ENCODE results near the gene SCARB2.

Gene SCARB2

GRCh38 chr4:76209881-76210280 is 3.7 kb downstream of the SCARB2 start:
- no peak for DNase-seq (ENCODE audit: low spot score)
- H2BK15ac ChIP-seq (ENCODE audit: low read length) = no peak overlapping the region
- no peak overlapping the region for H3K9ac ChIP-seq (ENCODE audit: low read depth, low read length, poor library complexity)
- no peak overlapping the region for H3K27ac ChIP-seq (replicated peaks; ENCODE audit: low read length)
- no peak overlapping the region for H4K91ac ChIP-seq (ENCODE audit: low read depth, low read length, poor library complexity)
- H2BK5ac ChIP-seq (ENCODE audit: low read length) = no peak overlapping the region
- no peak overlapping the region for H3K18ac ChIP-seq (ENCODE audit: low read length)
- peaks cover 10 to 14% of the 10 kb centered on the region in 2 donors for H3K4me1 ChIP-seq (ENCODE audit: control insufficient read depth in 2 of 2, insufficient read depth in 1 of 2, low read depth in 1 of 2, low read length in 2 of 2)
- H2BK12ac ChIP-seq (ENCODE audit: low read length) = no peak overlapping the region
- H3K27me3 ChIP-seq (ENCODE audit: control insufficient read depth in 3 of 3, insufficient read depth in 3 of 3, low read depth in 1 of 3, low read length in 3 of 3) = no peaks in the 10 kb centered on the region
- H3K36me3 ChIP-seq (replicated peaks in 1 of 2; ENCODE audit: control insufficient read depth in 2 of 2, insufficient read depth in 2 of 2, low read length in 2 of 2) = peaks cover 2 to 17% of the 10 kb centered on the region in 2 donors
- H3K14ac ChIP-seq (ENCODE audit: low read length) = no peak overlapping the region
- no peaks in the 10 kb centered on the region for H3K9me3 ChIP-seq (replicated peaks in 1 of 2; ENCODE audit: control insufficient read depth in 2 of 2, insufficient read depth in 1 of 2, low read depth in 1 of 2, low read length in 2 of 2)
- no peak overlapping the region for H3K23ac ChIP-seq (ENCODE audit: low read depth, low read length, poor library complexity)
- WGBS, 2 donors (ENCODE audit: extremely low coverage in 2 of 2, insufficient read length in 2 of 2, insufficient replicate concordance in 1 of 2) = no CpG with 5 or more reads among the region's 4 CpGs
- no peak overlapping the region for H2AK5ac ChIP-seq (ENCODE audit: low read depth, low read length)
- H3K4me3 ChIP-seq (ENCODE audit: low read length in 2 of 2) = no peak overlapping the region
- no peak overlapping the region for H2BK120ac ChIP-seq (ENCODE audit: low read depth, low read length)
- H4K8ac ChIP-seq (ENCODE audit: low read depth, low read length) = no peak overlapping the region
- no peak overlapping the region for H3K4ac ChIP-seq (ENCODE audit: low read length)
- no peak overlapping the region for H2AFZ ChIP-seq (ENCODE audit: low read length)
- peaks cover 2% of the 10 kb centered on the region for H3K79me1 ChIP-seq (ENCODE audit: low read depth, low read length)
- H3K4me2 ChIP-seq (ENCODE audit: insufficient read depth, low read length, poor library complexity, severe bottlenecking) = no peak overlapping the region

DNA sequence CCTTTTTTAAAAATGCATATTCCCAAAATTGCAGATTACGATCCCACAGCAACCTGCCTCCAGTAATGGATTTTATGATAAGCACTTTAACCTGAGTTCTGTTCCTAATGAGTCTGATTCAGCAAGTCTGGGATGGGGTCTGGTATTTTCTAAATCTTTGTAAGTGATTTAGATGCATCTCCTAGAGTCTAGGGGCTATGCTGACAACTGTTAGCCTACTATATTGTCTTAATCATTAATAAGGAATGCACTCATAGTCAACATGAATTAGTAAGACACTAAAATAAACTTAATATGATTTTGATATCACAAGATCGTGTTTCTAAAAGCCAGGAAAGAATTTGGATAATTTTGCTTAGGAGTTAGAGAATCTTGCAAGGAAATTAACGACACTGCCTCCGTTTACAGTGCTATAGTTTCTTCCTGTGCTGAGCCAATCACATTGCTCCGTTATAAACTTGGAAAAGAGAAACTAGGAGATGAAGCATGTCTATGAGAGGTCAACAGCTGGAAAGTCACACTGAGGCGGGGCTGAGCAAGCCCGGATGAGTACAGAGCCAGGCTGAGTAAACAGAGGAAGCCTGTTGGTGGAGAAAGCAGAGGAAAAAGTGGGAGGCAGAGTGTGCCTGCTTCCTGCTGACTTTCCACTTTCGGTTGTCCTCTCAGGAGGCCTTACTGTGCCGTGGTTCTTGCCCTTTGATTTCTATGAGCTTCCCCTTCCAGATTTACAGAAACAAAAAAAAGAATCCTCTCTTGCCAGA is 5.4 kb downstream of the SCARB2 start:
- H3K4me1 ChIP-seq (ENCODE audit: control insufficient read depth in 2 of 2, insufficient read depth in 1 of 2, low read depth in 1 of 2, low read length in 2 of 2) = peaks cover 3 to 8% of the 10 kb centered on the region in 2 donors
- peaks cover 2 to 17% of the 10 kb centered on the region in 2 donors for H3K36me3 ChIP-seq (replicated peaks in 1 of 2; ENCODE audit: control insufficient read depth in 2 of 2, insufficient read depth in 2 of 2, low read length in 2 of 2)
- H3K4me3 ChIP-seq (ENCODE audit: low read length in 2 of 2) = no peak overlapping the region
- H2AFZ ChIP-seq (ENCODE audit: low read length) = no peak overlapping the region
- WGBS, 2 donors (ENCODE audit: extremely low coverage in 2 of 2, insufficient read length in 2 of 2, insufficient replicate concordance in 1 of 2) = no CpG with 5 or more reads among the region's 9 CpGs
- no peak overlapping the region for H3K27ac ChIP-seq (replicated peaks; ENCODE audit: low read length)
- H3K23ac ChIP-seq (ENCODE audit: low read depth, low read length, poor library complexity) = no peak overlapping the region
- no peak overlapping the region for H3K4me2 ChIP-seq (ENCODE audit: insufficient read depth, low read length, poor library complexity, severe bottlenecking)
- no peak overlapping the region for H2BK5ac ChIP-seq (ENCODE audit: low read length)
- no peak overlapping the region for H2BK15ac ChIP-seq (ENCODE audit: low read length)
- no peak overlapping the region for H4K8ac ChIP-seq (ENCODE audit: low read depth, low read length)
- no peak overlapping the region for H2BK12ac ChIP-seq (ENCODE audit: low read length)
- no peaks in the 10 kb centered on the region for H3K9me3 ChIP-seq (replicated peaks in 1 of 2; ENCODE audit: control insufficient read depth in 2 of 2, insufficient read depth in 1 of 2, low read depth in 1 of 2, low read length in 2 of 2)
- H3K14ac ChIP-seq (ENCODE audit: low read length) = no peak overlapping the region
- no peak overlapping the region for H3K4ac ChIP-seq (ENCODE audit: low read length)
- no peak overlapping the region for H3K9ac ChIP-seq (ENCODE audit: low read depth, low read length, poor library complexity)
- no peak overlapping the region for H2BK120ac ChIP-seq (ENCODE audit: low read depth, low read length)
- H3K18ac ChIP-seq (ENCODE audit: low read length) = no peak overlapping the region
- H3K27me3 ChIP-seq (ENCODE audit: control insufficient read depth in 3 of 3, insufficient read depth in 3 of 3, low read depth in 1 of 3, low read length in 3 of 3) = no peaks in the 10 kb centered on the region
- no peak overlapping the region for H2AK5ac ChIP-seq (ENCODE audit: low read depth, low read length)
- DNase-seq (ENCODE audit: low spot score) = no peak
- H4K91ac ChIP-seq (ENCODE audit: low read depth, low read length, poor library complexity) = no peak overlapping the region
- H3K79me1 ChIP-seq (ENCODE audit: low read depth, low read length) = peaks cover 2% of the 10 kb centered on the region

DNA sequence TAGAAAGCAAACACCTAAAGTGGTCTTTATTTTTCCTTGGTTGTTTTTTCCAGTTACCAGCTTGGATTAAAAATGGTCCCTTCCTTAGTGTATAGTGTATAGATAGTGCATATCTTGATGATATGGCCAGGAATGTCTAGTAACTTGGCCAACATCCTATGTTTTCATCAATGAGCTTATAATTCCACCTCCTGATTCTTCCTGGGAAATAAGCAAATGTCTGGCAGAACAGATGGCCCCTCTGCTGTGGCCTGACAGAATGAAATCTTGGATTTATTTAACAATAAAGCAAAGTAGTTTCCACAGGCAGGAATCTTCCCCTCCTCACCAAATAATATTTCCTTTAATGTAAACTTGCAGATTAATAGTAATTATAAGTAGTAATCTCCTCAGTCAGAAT is 6.1 kb downstream of the SCARB2 start:
- H2BK15ac ChIP-seq (ENCODE audit: low read length) = no peak overlapping the region
- H3K9me3 ChIP-seq (replicated peaks in 1 of 2; ENCODE audit: control insufficient read depth in 2 of 2, insufficient read depth in 1 of 2, low read depth in 1 of 2, low read length in 2 of 2) = no peaks in the 10 kb centered on the region
- no peak overlapping the region for H2BK12ac ChIP-seq (ENCODE audit: low read length)
- no peak overlapping the region for H3K23ac ChIP-seq (ENCODE audit: low read depth, low read length, poor library complexity)
- H4K91ac ChIP-seq (ENCODE audit: low read depth, low read length, poor library complexity) = no peak overlapping the region
- H2AFZ ChIP-seq (ENCODE audit: low read length) = no peak overlapping the region
- no peak overlapping the region for H3K4me3 ChIP-seq (ENCODE audit: low read length in 2 of 2)
- no peak overlapping the region for H3K14ac ChIP-seq (ENCODE audit: low read length)
- H4K8ac ChIP-seq (ENCODE audit: low read depth, low read length) = no peak overlapping the region
- H3K18ac ChIP-seq (ENCODE audit: low read length) = no peak overlapping the region
- no peak overlapping the region for H2AK5ac ChIP-seq (ENCODE audit: low read depth, low read length)
- peaks cover 3 to 8% of the 10 kb centered on the region in 2 donors for H3K4me1 ChIP-seq (ENCODE audit: control insufficient read depth in 2 of 2, insufficient read depth in 1 of 2, low read depth in 1 of 2, low read length in 2 of 2)
- no peak overlapping the region for H2BK120ac ChIP-seq (ENCODE audit: low read depth, low read length)
- peaks cover 2% of the 10 kb centered on the region for H3K79me1 ChIP-seq (ENCODE audit: low read depth, low read length)
- H3K9ac ChIP-seq (ENCODE audit: low read depth, low read length, poor library complexity) = no peak overlapping the region
- H3K4ac ChIP-seq (ENCODE audit: low read length) = no peak overlapping the region
- H3K36me3 ChIP-seq (replicated peaks in 1 of 2; ENCODE audit: control insufficient read depth in 2 of 2, insufficient read depth in 2 of 2, low read length in 2 of 2) = peaks cover 2 to 17% of the 10 kb centered on the region in 2 donors
- no peaks in the 10 kb centered on the region for H3K27me3 ChIP-seq (ENCODE audit: control insufficient read depth in 3 of 3, insufficient read depth in 3 of 3, low read depth in 1 of 3, low read length in 3 of 3)
- no peak overlapping the region for H2BK5ac ChIP-seq (ENCODE audit: low read length)
- no peak for DNase-seq (ENCODE audit: low spot score)
- H3K27ac ChIP-seq (replicated peaks; ENCODE audit: low read length) = no peak overlapping the region
- H3K4me2 ChIP-seq (ENCODE audit: insufficient read depth, low read length, poor library complexity, severe bottlenecking) = no peak overlapping the region

DNA sequence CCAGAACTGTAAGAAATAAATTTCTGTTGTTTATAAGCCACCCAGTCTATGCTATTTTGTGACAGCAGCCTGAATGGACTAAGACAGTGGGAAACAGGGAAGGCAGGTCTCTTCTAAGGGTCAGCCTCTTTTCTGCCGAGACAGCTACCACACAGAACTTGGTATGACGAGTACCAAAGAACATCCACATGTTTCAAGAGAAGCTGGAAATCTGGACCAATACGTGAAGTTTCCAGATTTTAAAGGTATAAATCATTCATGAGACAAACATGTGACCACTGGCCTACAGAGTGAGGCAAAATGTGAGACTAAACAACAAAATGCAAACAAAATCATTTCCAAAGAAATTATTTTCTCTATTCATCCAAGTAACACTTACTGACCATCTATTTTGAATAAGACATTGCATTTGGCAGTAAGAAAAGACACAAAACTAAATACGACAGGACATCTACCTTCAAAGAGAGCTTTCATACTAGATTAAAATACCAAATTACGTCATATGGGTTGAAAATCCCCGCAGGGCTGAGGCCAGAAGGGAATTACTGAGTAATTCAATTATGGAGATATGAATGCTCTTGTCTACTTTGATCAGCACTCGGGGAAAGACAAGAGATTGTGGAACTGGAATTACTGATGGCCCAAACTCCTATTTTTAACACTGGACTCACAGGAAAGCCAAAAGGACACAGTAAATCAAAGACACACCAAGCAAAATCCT is 7.2 kb downstream of the SCARB2 start:
- no peak overlapping the region for H2BK15ac ChIP-seq (ENCODE audit: low read length)
- no peak overlapping the region for H2AFZ ChIP-seq (ENCODE audit: low read length)
- no peaks in the 10 kb centered on the region for H3K4me1 ChIP-seq (ENCODE audit: control insufficient read depth in 2 of 2, insufficient read depth in 1 of 2, low read depth in 1 of 2, low read length in 2 of 2)
- H3K18ac ChIP-seq (ENCODE audit: low read length) = no peak overlapping the region
- H3K9me3 ChIP-seq (replicated peaks in 1 of 2; ENCODE audit: control insufficient read depth in 2 of 2, insufficient read depth in 1 of 2, low read depth in 1 of 2, low read length in 2 of 2) = no peaks in the 10 kb centered on the region
- no peak overlapping the region for H3K9ac ChIP-seq (ENCODE audit: low read depth, low read length, poor library complexity)
- H2BK12ac ChIP-seq (ENCODE audit: low read length) = no peak overlapping the region
- no peak for DNase-seq (ENCODE audit: low spot score)
- H2BK5ac ChIP-seq (ENCODE audit: low read length) = no peak overlapping the region
- H3K79me1 ChIP-seq (ENCODE audit: low read depth, low read length) = peaks cover 2% of the 10 kb centered on the region
- H3K4me3 ChIP-seq (ENCODE audit: low read length in 2 of 2) = no peak overlapping the region
- no peak overlapping the region for H4K8ac ChIP-seq (ENCODE audit: low read depth, low read length)
- no peak overlapping the region for H3K14ac ChIP-seq (ENCODE audit: low read length)
- no CpG with 5 or more reads among the region's 7 CpGs for WGBS, 2 donors (ENCODE audit: extremely low coverage in 2 of 2, insufficient read length in 2 of 2, insufficient replicate concordance in 1 of 2)
- H2AK5ac ChIP-seq (ENCODE audit: low read depth, low read length) = no peak overlapping the region
- H3K4ac ChIP-seq (ENCODE audit: low read length) = no peak overlapping the region
- H3K27me3 ChIP-seq (ENCODE audit: control insufficient read depth in 3 of 3, insufficient read depth in 3 of 3, low read depth in 1 of 3, low read length in 3 of 3) = no peaks in the 10 kb centered on the region
- no peak overlapping the region for H3K23ac ChIP-seq (ENCODE audit: low read depth, low read length, poor library complexity)
- no peak overlapping the region for H3K4me2 ChIP-seq (ENCODE audit: insufficient read depth, low read length, poor library complexity, severe bottlenecking)
- H2BK120ac ChIP-seq (ENCODE audit: low read depth, low read length) = no peak overlapping the region
- H4K91ac ChIP-seq (ENCODE audit: low read depth, low read length, poor library complexity) = no peak overlapping the region
- H3K36me3 ChIP-seq (replicated peaks in 1 of 2; ENCODE audit: control insufficient read depth in 2 of 2, insufficient read depth in 2 of 2, low read length in 2 of 2) = peaks cover 2 to 17% of the 10 kb centered on the region in 2 donors
- no peak overlapping the region for H3K27ac ChIP-seq (replicated peaks; ENCODE audit: low read length)
